Measurements from ENCODE around the gene LTC4S.

DNA sequence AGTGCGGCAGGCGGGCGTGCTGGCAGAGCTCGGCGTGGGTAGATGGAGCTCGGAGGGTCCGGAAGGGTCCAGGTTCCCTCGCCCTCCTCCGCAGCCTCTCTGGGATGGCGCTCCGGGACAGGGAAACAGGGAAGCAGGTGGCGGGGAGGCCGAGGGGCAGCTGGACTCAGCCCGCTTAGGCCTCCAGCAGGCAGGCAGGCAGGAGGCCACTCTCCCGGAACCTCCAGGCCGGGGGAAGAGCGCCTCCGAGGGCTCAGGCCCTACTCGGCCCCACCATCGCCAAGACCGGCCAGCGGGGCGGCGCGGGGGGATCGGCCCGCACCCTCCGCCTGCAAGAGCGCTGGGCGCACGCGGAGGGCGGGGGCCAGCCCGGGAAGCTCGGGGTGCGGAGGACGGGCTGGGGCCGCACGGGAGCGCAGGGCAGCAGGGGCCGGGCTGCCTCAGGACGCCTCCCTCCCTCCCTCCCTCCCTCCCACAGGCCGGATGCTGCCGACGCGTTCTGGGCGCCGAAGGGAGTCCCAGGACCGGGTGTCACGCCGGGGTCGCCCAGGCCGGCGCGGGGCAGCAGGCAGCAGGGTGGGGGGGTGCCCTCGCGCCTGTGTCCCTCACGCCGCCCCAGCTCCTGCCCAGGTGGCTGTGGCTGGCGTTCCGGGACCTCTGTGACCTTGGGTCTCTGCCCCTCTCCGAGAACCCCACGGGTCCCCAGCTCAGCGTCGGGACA, 11.9 kb downstream of the LTC4S start:
- no peak for TF ChIP-seq ARNTL (CRISPR knock-in tag; IDR thresholded peaks at IDR 0.05; ENCODE audit: borderline replicate concordance, low read depth)
- no peak for TF ChIP-seq ZNF70 (CRISPR knock-in tag; IDR thresholded peaks at IDR 0.05)

All from SK-N-SH treated with all-trans-retinoic acid at 6 μM for 48 hours (cell line).